ENCODE data around the gene CADPS.

DNA sequence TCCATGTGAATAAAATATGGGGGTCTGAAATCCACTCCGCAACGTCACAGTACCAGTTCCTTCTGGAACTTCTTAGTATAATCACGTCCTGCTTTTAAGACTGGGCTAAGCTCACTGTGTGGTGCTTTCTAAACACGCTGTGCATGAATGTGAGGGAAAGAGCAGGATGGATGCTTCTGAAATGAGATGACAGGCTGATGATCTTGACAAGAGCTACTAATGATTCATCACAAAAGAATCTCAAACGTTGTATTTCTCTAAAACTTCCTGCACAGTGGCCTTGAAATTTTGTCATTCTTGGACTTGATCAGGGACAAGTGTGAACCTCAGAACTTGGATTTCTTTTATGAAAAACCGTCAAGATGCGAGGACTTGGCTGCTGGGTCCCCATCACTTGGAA is 221.4 kb downstream of the CADPS start:
- TF ChIP-seq, protein P1, sequence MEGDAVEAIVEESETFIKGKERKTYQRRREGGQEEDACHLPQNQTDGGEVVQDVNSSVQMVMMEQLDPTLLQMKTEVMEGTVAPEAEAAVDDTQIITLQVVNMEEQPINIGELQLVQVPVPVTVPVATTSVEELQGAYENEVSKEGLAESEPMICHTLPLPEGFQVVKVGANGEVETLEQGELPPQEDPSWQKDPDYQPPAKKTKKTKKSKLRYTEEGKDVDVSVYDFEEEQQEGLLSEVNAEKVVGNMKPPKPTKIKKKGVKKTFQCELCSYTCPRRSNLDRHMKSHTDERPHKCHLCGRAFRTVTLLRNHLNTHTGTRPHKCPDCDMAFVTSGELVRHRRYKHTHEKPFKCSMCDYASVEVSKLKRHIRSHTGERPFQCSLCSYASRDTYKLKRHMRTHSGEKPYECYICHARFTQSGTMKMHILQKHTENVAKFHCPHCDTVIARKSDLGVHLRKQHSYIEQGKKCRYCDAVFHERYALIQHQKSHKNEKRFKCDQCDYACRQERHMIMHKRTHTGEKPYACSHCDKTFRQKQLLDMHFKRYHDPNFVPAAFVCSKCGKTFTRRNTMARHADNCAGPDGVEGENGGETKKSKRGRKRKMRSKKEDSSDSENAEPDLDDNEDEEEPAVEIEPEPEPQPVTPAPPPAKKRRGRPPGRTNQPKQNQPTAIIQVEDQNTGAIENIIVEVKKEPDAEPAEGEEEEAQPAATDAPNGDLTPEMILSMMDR (conservative IDR thresholded peaks at IDR 0.05; ENCODE audit: low read length), result no peak
- no peak for TF ChIP-seq EZH2phosphoT487 (IDR thresholded peaks at IDR 0.05; ENCODE audit: borderline replicate concordance)

Data from Loucy (cell line).